ENCODE data around the gene STIM1.

The STIM1 gene

DNA sequence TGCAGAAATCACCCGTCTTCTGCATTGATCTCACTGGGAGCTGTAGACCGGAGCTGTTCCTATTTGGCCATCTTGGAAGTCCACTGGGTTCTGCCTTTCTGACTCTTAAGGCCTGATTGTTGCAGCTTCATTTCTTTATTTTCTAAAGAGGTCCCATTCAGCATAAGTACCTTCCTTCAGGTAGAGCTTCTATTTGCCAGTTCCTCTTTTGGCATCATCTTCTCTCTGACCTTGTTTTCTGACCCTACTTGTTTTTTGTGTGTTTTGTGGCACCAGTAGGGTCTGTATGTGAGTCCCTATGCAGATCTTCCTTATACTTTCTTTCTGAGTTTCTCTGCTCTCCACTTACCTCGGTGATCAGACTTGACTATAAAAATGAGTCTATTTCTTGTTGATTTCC, 161.7 kb downstream of the STIM1 start:
- TF ChIP-seq, protein P1, sequence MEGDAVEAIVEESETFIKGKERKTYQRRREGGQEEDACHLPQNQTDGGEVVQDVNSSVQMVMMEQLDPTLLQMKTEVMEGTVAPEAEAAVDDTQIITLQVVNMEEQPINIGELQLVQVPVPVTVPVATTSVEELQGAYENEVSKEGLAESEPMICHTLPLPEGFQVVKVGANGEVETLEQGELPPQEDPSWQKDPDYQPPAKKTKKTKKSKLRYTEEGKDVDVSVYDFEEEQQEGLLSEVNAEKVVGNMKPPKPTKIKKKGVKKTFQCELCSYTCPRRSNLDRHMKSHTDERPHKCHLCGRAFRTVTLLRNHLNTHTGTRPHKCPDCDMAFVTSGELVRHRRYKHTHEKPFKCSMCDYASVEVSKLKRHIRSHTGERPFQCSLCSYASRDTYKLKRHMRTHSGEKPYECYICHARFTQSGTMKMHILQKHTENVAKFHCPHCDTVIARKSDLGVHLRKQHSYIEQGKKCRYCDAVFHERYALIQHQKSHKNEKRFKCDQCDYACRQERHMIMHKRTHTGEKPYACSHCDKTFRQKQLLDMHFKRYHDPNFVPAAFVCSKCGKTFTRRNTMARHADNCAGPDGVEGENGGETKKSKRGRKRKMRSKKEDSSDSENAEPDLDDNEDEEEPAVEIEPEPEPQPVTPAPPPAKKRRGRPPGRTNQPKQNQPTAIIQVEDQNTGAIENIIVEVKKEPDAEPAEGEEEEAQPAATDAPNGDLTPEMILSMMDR (conservative IDR thresholded peaks at IDR 0.05; ENCODE audit: low read depth) = no peak
- ChIA-PET POLR2A (ENCODE audit: low non-redundant PET) (interaction anchor here (0.6 kb wide), 1 partner anchor 165 kb away, joined by 3 read pairs; no protein-coding TSS in a partner anchor), CTCF (no interaction called here)
- DNase-seq (ENCODE audit: low spot score) = no peak
- no peak overlapping the region for H3K27ac ChIP-seq

GRCh38 chr11:4018641-4019040, 163.2 kb downstream of the STIM1 start:
- ChIA-PET CTCF (no interaction called here), POLR2A (ENCODE audit: low non-redundant PET) (no interaction called here)
- no peak overlapping the region for H3K27ac ChIP-seq
- DNase-seq (ENCODE audit: low spot score) = no peak
- TF ChIP-seq, protein P1 (conservative IDR thresholded peaks at IDR 0.05; ENCODE audit: low read depth) = no peak

GRCh38 chr11:4019891-4020290, 164.4 kb downstream of the STIM1 start:
- TF ChIP-seq, protein P1 (conservative IDR thresholded peaks at IDR 0.05; ENCODE audit: low read depth) = no peak
- no peak overlapping the region for H3K27ac ChIP-seq
- no peak for DNase-seq (ENCODE audit: low spot score)
- POLR2A ChIA-PET (ENCODE audit: low non-redundant PET) = no interaction called here
- CTCF ChIA-PET = interaction anchor here (0.7 kb wide), 2 partner anchors 53 to 83 kb away, joined by 3 to 4 read pairs; no protein-coding TSS in a partner anchor

- TF ChIP-seq, protein P1 (conservative IDR thresholded peaks at IDR 0.05; ENCODE audit: low read depth) = no peak
- POLR2A ChIA-PET (ENCODE audit: low non-redundant PET) = no interaction called here
- no peak overlapping the region for H3K27ac ChIP-seq
- CTCF ChIA-PET = no interaction called here
- DNase-seq (ENCODE audit: low spot score) = peak; percentile 11
These were observed 167.2 kb downstream of the STIM1 start for GRCh38 chr11:4022669-4023068.

DNA sequence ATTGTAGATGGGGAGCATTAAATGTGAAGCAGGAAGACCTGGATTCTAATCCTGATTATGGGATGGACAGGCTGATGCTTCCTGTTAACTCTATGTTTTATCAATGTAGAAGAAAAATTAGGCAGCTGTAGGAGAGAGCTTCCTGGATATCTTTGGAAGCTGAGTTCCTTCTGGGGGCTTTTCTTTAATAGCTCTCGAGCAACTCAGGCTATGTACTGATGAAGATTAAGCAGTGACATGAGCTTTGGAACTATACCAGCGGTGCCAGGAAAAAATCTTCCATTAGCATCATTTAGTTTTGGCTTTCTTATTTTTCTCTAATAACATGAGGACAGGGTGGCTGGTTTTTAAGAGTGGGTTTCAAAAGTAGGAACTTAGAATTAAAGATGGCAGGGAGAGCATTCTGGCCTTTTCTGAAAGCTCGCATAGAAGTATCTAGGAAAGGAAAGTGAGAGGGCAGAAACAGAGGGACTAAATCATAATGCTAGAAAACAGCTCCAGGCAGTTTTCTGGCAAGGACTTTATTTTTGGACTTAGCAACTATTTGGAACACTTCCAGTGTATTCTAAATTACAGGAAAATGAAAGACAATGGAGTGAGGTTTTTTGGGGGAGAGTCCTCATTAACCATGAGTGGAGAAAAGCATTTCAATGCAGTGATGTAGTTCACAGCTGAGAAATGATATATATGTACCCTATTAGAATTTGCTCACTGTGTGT, 169.9 kb downstream of the STIM1 start:
- POLR2A ChIA-PET (ENCODE audit: low non-redundant PET) = no interaction called here
- no peak overlapping the region for H3K27ac ChIP-seq
- DNase-seq (ENCODE audit: low spot score) = no peak
- CTCF ChIA-PET = interaction anchor here (0.7 kb wide), 1 partner anchor 55 kb away, joined by 3 read pairs; no protein-coding TSS in a partner anchor
- TF ChIP-seq, protein P1 (conservative IDR thresholded peaks at IDR 0.05; ENCODE audit: low read depth) = no peak

DNA sequence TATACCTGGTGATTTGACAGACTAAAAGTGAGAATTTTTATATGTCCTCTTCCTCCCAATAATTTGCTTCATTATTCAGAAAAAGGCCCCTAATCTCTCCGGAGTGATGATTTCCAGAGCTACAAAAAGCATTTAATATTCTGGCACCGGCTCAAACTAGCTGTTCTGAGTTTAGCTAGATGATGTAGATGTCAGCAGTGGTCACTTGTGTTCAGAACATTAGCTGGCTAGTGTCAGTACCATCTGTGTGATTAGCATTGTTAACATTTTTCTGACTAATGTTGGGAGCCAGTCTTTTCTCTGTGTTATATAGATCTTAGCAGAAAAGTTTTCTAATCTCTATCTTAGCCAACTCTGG, 170.5 kb downstream of the STIM1 start:
- no peak overlapping the region for H3K27ac ChIP-seq
- ChIA-PET CTCF (no interaction called here), POLR2A (ENCODE audit: low non-redundant PET) (no interaction called here)
- DNase-seq (ENCODE audit: low spot score) = no peak
- TF ChIP-seq, protein P1 (conservative IDR thresholded peaks at IDR 0.05; ENCODE audit: low read depth) = no peak
